Thyroid gland (tissue), 4 donors: ENCODE data around the gene FOXC1.

Source experiments
- POLR2A ChIP-seq, 2 donors: fragments of 450-650 bp; IDR thresholded peaks; one replicate each; pipeline ENCODE4 v1.6.1; 2017; ENCODE audit warnings: antibody characterized with exemption in 2 of 2, mild to moderate bottlenecking in 2 of 2, moderate library complexity in 1 of 2
- TF ChIP-seq, protein P1 (sequence below), 6 experiments: fragments of 200-600 bp in 3 of 6; fragments of 450-650 bp in 3 of 6; sonication (generic) in 3 of 6; IDR thresholded peaks; one replicate each; pipeline ENCODE4 v1.5.1; 2016 to 2019; ENCODE audit warnings: antibody characterized with exemption in 6 of 6, mild to moderate bottlenecking in 2 of 6, inconsistent platforms in 1 of 6, moderate library complexity in 1 of 6

DNA sequence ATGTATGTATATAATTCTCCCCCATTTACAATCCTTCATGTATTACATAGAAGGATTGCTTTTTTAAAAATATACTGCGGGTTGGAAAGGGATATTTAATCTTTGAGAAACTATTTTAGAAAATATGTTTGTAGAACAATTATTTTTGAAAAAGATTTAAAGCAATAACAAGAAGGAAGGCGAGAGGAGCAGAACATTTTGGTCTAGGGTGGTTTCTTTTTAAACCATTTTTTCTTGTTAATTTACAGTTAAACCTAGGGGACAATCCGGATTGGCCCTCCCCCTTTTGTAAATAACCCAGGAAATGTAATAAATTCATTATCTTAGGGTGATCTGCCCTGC, 3.6 kb downstream of the FOXC1 start:
- TF ChIP-seq POLR2A (IDR thresholded peaks at IDR 0.05), result no peak
- TF ChIP-seq, protein P1, sequence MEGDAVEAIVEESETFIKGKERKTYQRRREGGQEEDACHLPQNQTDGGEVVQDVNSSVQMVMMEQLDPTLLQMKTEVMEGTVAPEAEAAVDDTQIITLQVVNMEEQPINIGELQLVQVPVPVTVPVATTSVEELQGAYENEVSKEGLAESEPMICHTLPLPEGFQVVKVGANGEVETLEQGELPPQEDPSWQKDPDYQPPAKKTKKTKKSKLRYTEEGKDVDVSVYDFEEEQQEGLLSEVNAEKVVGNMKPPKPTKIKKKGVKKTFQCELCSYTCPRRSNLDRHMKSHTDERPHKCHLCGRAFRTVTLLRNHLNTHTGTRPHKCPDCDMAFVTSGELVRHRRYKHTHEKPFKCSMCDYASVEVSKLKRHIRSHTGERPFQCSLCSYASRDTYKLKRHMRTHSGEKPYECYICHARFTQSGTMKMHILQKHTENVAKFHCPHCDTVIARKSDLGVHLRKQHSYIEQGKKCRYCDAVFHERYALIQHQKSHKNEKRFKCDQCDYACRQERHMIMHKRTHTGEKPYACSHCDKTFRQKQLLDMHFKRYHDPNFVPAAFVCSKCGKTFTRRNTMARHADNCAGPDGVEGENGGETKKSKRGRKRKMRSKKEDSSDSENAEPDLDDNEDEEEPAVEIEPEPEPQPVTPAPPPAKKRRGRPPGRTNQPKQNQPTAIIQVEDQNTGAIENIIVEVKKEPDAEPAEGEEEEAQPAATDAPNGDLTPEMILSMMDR (IDR thresholded peaks at IDR 0.05), result no peak
